Mesenchymal stem cell (in vitro differentiated cells and primary cell): Measurements from ENCODE around the gene KIAA1217.
"Not testable (repeated sequence)": the region's sequence is repeated elsewhere in the genome, so short reads cannot be mapped to it uniquely, and the experiment has no call there.

ENCODE experiments used
- DNase-seq: peaks from one replicate; pipeline ENCODE4 v3.0.0-alpha.2; 2013
- H2AFZ ChIP-seq: one replicate; pipeline ENCODE4 v1.6.1; 2013; ENCODE audit warnings: low read depth, mild to moderate bottlenecking, control low read depth, inconsistent platforms, low read length, moderate library complexity
- H2AK5ac ChIP-seq: 2 replicates; pipeline ENCODE4 v1.6.1; 2013; ENCODE audit warnings: low read length, moderate library complexity, mild to moderate bottlenecking, inconsistent platforms; ENCODE audit not compliant: severe bottlenecking
- H2BK120ac ChIP-seq: one replicate; pipeline ENCODE4 v1.6.1; 2013; ENCODE audit warnings: low read depth, mild to moderate bottlenecking, inconsistent platforms, low read length, moderate library complexity
- H2BK12ac ChIP-seq, 2 experiments: one replicate each; pipeline ENCODE4 v1.6.1; 2013; ENCODE audit warnings: inconsistent platforms in 2 of 2, low read length in 2 of 2, mild to moderate bottlenecking in 2 of 2, moderate library complexity in 2 of 2, control low read depth in 1 of 2
- H2BK15ac ChIP-seq: one replicate; pipeline ENCODE4 v1.6.1; 2013; ENCODE audit warnings: mild to moderate bottlenecking, low read depth, inconsistent platforms; ENCODE audit not compliant: poor library complexity, severe bottlenecking
- H2BK5ac ChIP-seq: 2 replicates; pipeline ENCODE4 v1.6.1; 2013; ENCODE audit warnings: low read depth, mild to moderate bottlenecking, low read length, control low read depth, inconsistent platforms; ENCODE audit not compliant: poor library complexity, severe bottlenecking
- H3K14ac ChIP-seq, 2 experiments: one replicate each; pipeline ENCODE4 v1.6.1; 2013; ENCODE audit warnings: inconsistent platforms in 2 of 2, low read length in 2 of 2, control low read depth in 1 of 2, mild to moderate bottlenecking in 1 of 2, moderate library complexity in 1 of 2
- H3K18ac ChIP-seq, 2 experiments: one replicate each; pipeline ENCODE4 v1.6.1; 2013; ENCODE audit warnings: inconsistent platforms in 2 of 2, low read length in 2 of 2, control low read depth in 1 of 2, low read depth in 1 of 2, mild to moderate bottlenecking in 1 of 2
- H3K23ac ChIP-seq, 2 experiments: one replicate each; pipeline ENCODE4 v1.6.1; 2013; ENCODE audit warnings: inconsistent platforms in 2 of 2, low read length in 2 of 2, mild to moderate bottlenecking in 2 of 2, moderate library complexity in 2 of 2, control low read depth in 1 of 2
- H3K27ac ChIP-seq: 2 replicates; pipeline ENCODE4 v1.5.1; 2013; ENCODE audit warnings: mild to moderate bottlenecking, moderate library complexity, low read length, control low read depth, inconsistent platforms; ENCODE audit not compliant: poor library complexity, severe bottlenecking
- H3K27me3 ChIP-seq, 2 experiments: 2 replicates each; pipeline versions ENCODE4 v1.6.1 to v1.7.0; 2013; ENCODE audit warnings: low read length in 2 of 2, mild to moderate bottlenecking in 2 of 2, moderate library complexity in 2 of 2, control low read depth in 1 of 2, inconsistent platforms in 1 of 2; ENCODE audit not compliant: control insufficient read depth in 1 of 2, insufficient read depth in 1 of 2
- H3K36me3 ChIP-seq, 2 experiments: 2 replicates each; pipeline versions ENCODE4 v1.6.1 to v1.7.0; 2013; ENCODE audit warnings: low read length in 2 of 2, control low read depth in 1 of 2, inconsistent platforms in 1 of 2, low read depth in 1 of 2, mild to moderate bottlenecking in 1 of 2; ENCODE audit not compliant: insufficient read depth in 2 of 2, control insufficient read depth in 1 of 2
- H3K4ac ChIP-seq, 2 experiments: one replicate each; pipeline ENCODE4 v1.6.1; 2013; ENCODE audit warnings: inconsistent platforms in 2 of 2, low read length in 2 of 2, mild to moderate bottlenecking in 2 of 2, moderate library complexity in 2 of 2, control low read depth in 1 of 2, low read depth in 1 of 2
- H3K4me1 ChIP-seq: 2 replicates; pipeline ENCODE4 v1.6.1; 2013; ENCODE audit warnings: low read depth, low read length, control low read depth; ENCODE audit not compliant: control insufficient read depth, insufficient read depth
- H3K4me2 ChIP-seq: 2 replicates; pipeline ENCODE4 v1.6.1; 2013; ENCODE audit warnings: low read length, mild to moderate bottlenecking, inconsistent platforms; ENCODE audit not compliant: poor library complexity, severe bottlenecking
- H3K4me3 ChIP-seq, 2 experiments: 2 replicates each; pipeline versions ENCODE4 v1.5.1 to v1.7.0; 2013; ENCODE audit warnings: low read length in 2 of 2, mild to moderate bottlenecking in 2 of 2, control low read depth in 1 of 2, low read depth in 1 of 2; ENCODE audit not compliant: insufficient read depth in 1 of 2
- H3K79me1 ChIP-seq: replicated peaks from 2 replicates; pipeline ENCODE4 v1.6.1; 2013; ENCODE audit warnings: mild to moderate bottlenecking, control low read depth, low read length, inconsistent platforms; ENCODE audit not compliant: poor library complexity, severe bottlenecking
- H3K9ac ChIP-seq: 2 replicates; pipeline ENCODE4 v1.7.0; 2013; ENCODE audit warnings: mild to moderate bottlenecking, low read length, moderate library complexity
- H3K9me3 ChIP-seq: 2 replicates; pipeline ENCODE4 v1.7.0; 2013; ENCODE audit warnings: mild to moderate bottlenecking, low read length; ENCODE audit not compliant: control insufficient read depth
- H4K8ac ChIP-seq: one replicate; pipeline ENCODE4 v1.6.1; 2013; ENCODE audit warnings: inconsistent platforms, mild to moderate bottlenecking, low read length, moderate library complexity
- H4K91ac ChIP-seq: one replicate; pipeline ENCODE4 v1.6.1; 2013; ENCODE audit warnings: mild to moderate bottlenecking, low read length, inconsistent platforms
- WGBS: methylation state at CpG from one replicate; pipeline ENCODE4 v1.1.7; 2013; ENCODE audit warnings: mixed read lengths; 5-methylcytosine and 5-hydroxymethylcytosine counted together

Gene KIAA1217

DNA sequence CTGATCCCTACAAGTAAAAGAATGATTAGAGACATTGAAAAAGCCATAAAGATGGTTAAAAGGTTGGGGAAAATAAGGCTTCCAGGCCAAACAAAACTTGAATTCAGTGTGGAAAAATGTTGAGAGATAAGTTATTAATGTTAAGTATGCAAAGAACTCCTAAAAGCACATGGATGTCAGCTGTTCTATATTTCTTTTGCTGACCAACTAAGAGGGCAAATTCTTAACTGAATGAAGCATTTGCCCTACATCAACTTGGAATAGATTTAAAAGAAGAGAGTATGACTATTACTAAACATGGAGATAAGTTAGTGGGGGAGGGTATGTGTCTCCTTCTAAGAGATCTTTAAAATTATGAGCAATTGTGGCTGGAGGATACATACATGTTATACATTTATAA, 124.8 kb downstream of the KIAA1217 start:
- Histone ChIP-seq H3K18ac (no peak overlapping the region), H3K9me3 (no peaks in the 10 kb centered on the region), H4K8ac (no peak overlapping the region), H3K36me3 (no peaks in the 10 kb centered on the region), H4K91ac (no peak overlapping the region), H3K4ac (no peak overlapping the region), H2BK120ac (no peak overlapping the region), H3K79me1 (no peaks in the 10 kb centered on the region), H3K4me2 (no peak overlapping the region), H2AFZ (no peak overlapping the region), H3K23ac (no peak overlapping the region), H2BK15ac (no peak overlapping the region), H3K27ac (no peak overlapping the region), H2BK12ac (no peak overlapping the region), H3K27me3 (no peaks in the 10 kb centered on the region), H2BK5ac (no peak overlapping the region), H3K14ac (no peak overlapping the region), H3K9ac (no peak overlapping the region), H3K4me1 (no peaks in the 10 kb centered on the region), H2AK5ac (no peak overlapping the region), H3K4me3 (no peak overlapping the region)
- DNase-seq = no peak

DNA sequence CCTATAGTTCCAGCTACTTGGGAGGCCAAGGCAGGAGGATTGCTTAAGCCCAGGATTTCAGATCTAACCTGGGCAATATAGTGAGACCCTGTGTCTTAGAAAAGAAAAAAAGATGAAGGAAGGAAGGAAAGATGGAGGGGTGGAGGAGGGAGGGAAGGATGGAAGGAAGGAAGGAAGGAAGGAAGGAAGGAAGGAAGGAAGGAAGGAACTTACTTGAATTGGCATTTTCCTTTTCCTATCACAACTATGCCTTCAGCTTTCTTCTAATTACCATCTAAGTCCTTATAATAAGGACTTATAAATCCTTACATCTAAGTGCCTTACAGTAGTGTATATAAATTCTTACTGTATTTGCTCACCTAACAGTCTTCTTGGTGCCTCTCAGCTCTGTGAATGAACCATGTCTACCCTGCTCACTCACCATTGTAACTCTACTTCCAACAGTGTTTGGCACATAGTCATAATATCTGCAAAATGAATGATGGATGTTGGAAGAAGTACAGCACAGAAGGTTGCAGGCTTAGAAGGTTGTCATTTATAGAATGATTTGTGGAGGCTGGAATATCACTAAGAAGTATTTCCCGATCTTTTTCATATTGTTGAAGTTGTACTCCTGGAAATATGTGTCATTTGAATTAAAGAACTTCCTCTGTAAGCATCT, 125.5 kb downstream of the KIAA1217 start:
- Histone ChIP-seq H3K14ac (no peak overlapping the region), H3K79me1 (no peaks in the 10 kb centered on the region), H3K9me3 (no peaks in the 10 kb centered on the region), H2AFZ (no peak overlapping the region), H2BK120ac (no peak overlapping the region), H3K27me3 (no peaks in the 10 kb centered on the region), H3K9ac (no peak overlapping the region), H4K8ac (no peak overlapping the region), H2BK15ac (no peak overlapping the region), H2AK5ac (no peak overlapping the region), H3K4ac (no peak overlapping the region), H2BK5ac (no peak overlapping the region), H4K91ac (no peak overlapping the region), H3K18ac (no peak overlapping the region), H3K4me1 (no peaks in the 10 kb centered on the region), H3K23ac (no peak overlapping the region), H3K4me3 (no peak overlapping the region), H3K36me3 (no peaks in the 10 kb centered on the region), H3K27ac (no peak overlapping the region), H3K4me2 (no peak overlapping the region), H2BK12ac (no peak overlapping the region)
- no CpG with 5 or more reads among the region's 1 CpG for WGBS
- no peak for DNase-seq

GRCh38 chr10:24337723-24338122, 128.8 kb downstream of the KIAA1217 start:
- H3K9me3 ChIP-seq, H2BK5ac ChIP-seq, DNase-seq, H3K23ac ChIP-seq, H3K9ac ChIP-seq, H3K18ac ChIP-seq, H3K4me1 ChIP-seq, H2AFZ ChIP-seq, H4K91ac ChIP-seq, H2BK15ac ChIP-seq, H3K14ac ChIP-seq, H3K79me1 ChIP-seq, H3K27ac ChIP-seq, H2BK12ac ChIP-seq, H3K36me3 ChIP-seq, H3K4me3 ChIP-seq, H3K4ac ChIP-seq, H2BK120ac ChIP-seq, H4K8ac ChIP-seq, H3K27me3 ChIP-seq, H2AK5ac ChIP-seq, H3K4me2 ChIP-seq: not testable (repeated sequence)
- 94% methylated on average over 7 of the region's 7 CpGs for WGBS

- no peak overlapping the region for H2BK12ac ChIP-seq
- no peaks in the 10 kb centered on the region for H3K4me1 ChIP-seq
- no peak overlapping the region for H2AK5ac ChIP-seq
- no peak overlapping the region for H3K18ac ChIP-seq
- no peaks in the 10 kb centered on the region for H3K36me3 ChIP-seq
- H2BK15ac ChIP-seq = no peak overlapping the region
- H3K9ac ChIP-seq = no peak overlapping the region
- H3K79me1 ChIP-seq = no peaks in the 10 kb centered on the region
- peaks cover 0 to 3% of the 10 kb centered on the region in 2 experiments for H3K27me3 ChIP-seq
- no peak overlapping the region for H4K91ac ChIP-seq
- DNase-seq = no peak
- H3K14ac ChIP-seq = no peak overlapping the region
- H2AFZ ChIP-seq = no peak overlapping the region
- H3K4me3 ChIP-seq = no peak overlapping the region
- H3K27ac ChIP-seq = no peak overlapping the region
- WGBS = no CpG with 5 or more reads among the region's 1 CpG
- H3K4ac ChIP-seq = no peak overlapping the region
- H4K8ac ChIP-seq = no peak overlapping the region
- H2BK5ac ChIP-seq = no peak overlapping the region
- H3K9me3 ChIP-seq = no peaks in the 10 kb centered on the region
- no peak overlapping the region for H3K23ac ChIP-seq
- no peak overlapping the region for H3K4me2 ChIP-seq
- H2BK120ac ChIP-seq = no peak overlapping the region
Observed at GRCh38 chr10:24339387-24339786, 130.4 kb downstream of the KIAA1217 start.
